Measurements from ENCODE around the gene HOXD9. TPM values are rescaled to one million over a fixed set of nuclear protein-coding genes. Genes with fewer than 3 reads are reported as not detected.
A peak's percentile ranks its signal among the peaks of the same experiment; 100 is the strongest.

The HOXD9 gene
- total RNA-seq, 1 donor from 2014 or later: not detected

GRCh38 chr2:176162911-176163671 is 40.6 kb downstream of the HOXD9 start:
- H3K27ac ChIP-seq: no peak overlapping the region
- peak; percentile 43 for DNase-seq (ENCODE audit: low spot score)
- Mint-ChIP-seq H3K27me3 (ENCODE audit: insufficient read depth, low read depth) (peaks cover 94% of the 10 kb centered on the region), H3K27ac (no peak overlapping the region), H3K9me3 (peaks cover 14% of the 10 kb centered on the region), H3K4me3 (no peak overlapping the region), H3K36me3 (no peaks in the 10 kb centered on the region), H3K4me1 (peaks cover 2% of the 10 kb centered on the region)
- H3K36me3 ChIP-seq: no peaks in the 10 kb centered on the region
- no peaks in the 10 kb centered on the region for H3K4me1 ChIP-seq
- no peaks in the 10 kb centered on the region for H3K9me3 ChIP-seq (ENCODE audit: low read depth)
- H3K9ac ChIP-seq: no peak overlapping the region
- TF ChIP-seq EZH2phosphoT487 (IDR thresholded peaks at IDR 0.05) (peak; percentile 66), EZH2 (IDR thresholded peaks at IDR 0.05) (peak; percentile 72), CTCF (IDR thresholded peaks at IDR 0.05) (no peak)
- H4K20me1 ChIP-seq (ENCODE audit: low read depth): peaks cover 99% of the 10 kb centered on the region
- H2AFZ ChIP-seq (replicated peaks): no peak overlapping the region
- no peak overlapping the region for H3K4me3 ChIP-seq
- H3F3A ChIP-seq (ENCODE audit: low read depth): no peaks in the 10 kb centered on the region
- H3K79me2 ChIP-seq (ENCODE audit: low read depth): no peaks in the 10 kb centered on the region
- peaks cover 100% of the 10 kb centered on the region for H3K27me3 ChIP-seq
- H3K4me2 ChIP-seq: no peak overlapping the region

GRCh38 chr2:176163672-176164056 is 41.1 kb downstream of the HOXD9 start:
- no peak overlapping the region for H3K4me3 Mint-ChIP-seq
- no peaks in the 10 kb centered on the region for H3K4me1 Mint-ChIP-seq
- no peaks in the 10 kb centered on the region for H3K9me3 ChIP-seq (ENCODE audit: low read depth)
- no peak overlapping the region for H3K27ac ChIP-seq
- H3K9me3 Mint-ChIP-seq: peaks cover 14% of the 10 kb centered on the region
- no peak overlapping the region for H3K9ac ChIP-seq
- DNase-seq (ENCODE audit: low spot score): no peak
- H4K20me1 ChIP-seq (ENCODE audit: low read depth): peaks cover 93% of the 10 kb centered on the region
- no peaks in the 10 kb centered on the region for H3K36me3 ChIP-seq
- no peak overlapping the region for H3K4me2 ChIP-seq
- no peak overlapping the region for H3K4me3 ChIP-seq
- peaks cover 93% of the 10 kb centered on the region for H3K27me3 Mint-ChIP-seq (ENCODE audit: insufficient read depth, low read depth)
- no peaks in the 10 kb centered on the region for H3K36me3 Mint-ChIP-seq
- peaks cover 100% of the 10 kb centered on the region for H3K27me3 ChIP-seq
- TF ChIP-seq CTCF (IDR thresholded peaks at IDR 0.05) (no peak), EZH2phosphoT487 (IDR thresholded peaks at IDR 0.05) (no peak), EZH2 (IDR thresholded peaks at IDR 0.05) (no peak)
- no peak overlapping the region for H2AFZ ChIP-seq (replicated peaks)
- H3K4me1 ChIP-seq: no peaks in the 10 kb centered on the region
- H3K79me2 ChIP-seq (ENCODE audit: low read depth): no peaks in the 10 kb centered on the region
- no peak overlapping the region for H3K27ac Mint-ChIP-seq
- H3F3A ChIP-seq (ENCODE audit: low read depth): no peaks in the 10 kb centered on the region

- no peak overlapping the region for H3K27ac Mint-ChIP-seq
- Histone ChIP-seq H3K4me1 (no peaks in the 10 kb centered on the region), H4K20me1 (ENCODE audit: low read depth) (peaks cover 91% of the 10 kb centered on the region)
These were observed 41.7 kb downstream of the HOXD9 start for GRCh38 chr2:176164201-176164600.

More at GRCh38 chr2:176164201-176164600, 41.7 kb downstream of the HOXD9 start:
- Histone ChIP-seq H3K9ac (no peak overlapping the region), H3K4me2 (no peak overlapping the region), H2AFZ (replicated peaks) (no peak overlapping the region), H3K79me2 (ENCODE audit: low read depth) (no peaks in the 10 kb centered on the region), H3K4me3 (no peak overlapping the region), H3F3A (ENCODE audit: low read depth) (no peaks in the 10 kb centered on the region), H3K27me3 (peaks cover 100% of the 10 kb centered on the region), H3K36me3 (no peaks in the 10 kb centered on the region), H3K9me3 (ENCODE audit: low read depth) (no peaks in the 10 kb centered on the region), H3K27ac (no peak overlapping the region)
- no peak for DNase-seq (ENCODE audit: low spot score)
- Mint-ChIP-seq H3K36me3 (no peaks in the 10 kb centered on the region), H3K4me1 (no peaks in the 10 kb centered on the region), H3K27me3 (ENCODE audit: insufficient read depth, low read depth) (peaks cover 90% of the 10 kb centered on the region), H3K9me3 (peaks cover 14% of the 10 kb centered on the region), H3K4me3 (no peak overlapping the region)
- TF ChIP-seq CTCF (IDR thresholded peaks at IDR 0.05) (no peak), EZH2phosphoT487 (IDR thresholded peaks at IDR 0.05) (no peak), EZH2 (IDR thresholded peaks at IDR 0.05) (no peak)

Measured in neural progenitor cell (in vitro differentiated cells).